GM13977 (cell line): ENCODE results near the gene ADAMTS6.

ENCODE experiments used
- DNase-seq: peaks from one replicate; pipeline ENCODE4 v3.0.0; 2012; ENCODE audit warnings: low spot score
- in situ Hi-C: fragments of 300-500 bp; cut with MboI; formaldehyde crosslinking; loops from one replicate; pipeline ENCODE4 v1.12.0; 2022; ENCODE audit warnings: low sequenced_read_pairs, low pct_unique_long_range_greater_than_20kb, mixed read lengths, inconsistent platforms; ENCODE audit not compliant: unreplicated experiment
- TF ChIP-seq, protein P1 (sequence below): IDR thresholded peaks from 2 replicates; pipeline ENCODE4 v1.5.1; 2012; ENCODE audit warnings: mild to moderate bottlenecking, control low read depth; ENCODE audit not compliant: insufficient read depth; ENCODE audit errors: extremely low read depth, missing control alignments

The ADAMTS6 gene

DNA sequence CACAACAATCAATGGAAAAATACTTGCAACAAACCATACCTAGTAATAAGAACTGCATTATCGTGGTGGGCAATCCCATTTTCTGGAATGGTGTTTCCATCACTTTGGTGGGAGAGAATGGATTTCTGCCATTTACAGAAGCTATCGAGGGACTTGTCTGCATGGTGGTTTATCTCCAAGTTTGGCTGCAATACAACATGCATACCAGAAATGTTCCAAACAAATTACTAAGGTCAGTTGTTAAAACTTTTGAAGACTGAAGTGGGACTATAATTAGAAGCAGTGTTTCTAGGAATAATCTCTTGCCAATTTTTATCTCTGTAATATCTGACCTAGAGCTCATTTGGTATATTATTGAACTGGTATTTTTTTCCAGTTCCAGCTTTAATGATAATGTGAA, 30.3 kb downstream of the ADAMTS6 start:
- TF ChIP-seq, protein P1, sequence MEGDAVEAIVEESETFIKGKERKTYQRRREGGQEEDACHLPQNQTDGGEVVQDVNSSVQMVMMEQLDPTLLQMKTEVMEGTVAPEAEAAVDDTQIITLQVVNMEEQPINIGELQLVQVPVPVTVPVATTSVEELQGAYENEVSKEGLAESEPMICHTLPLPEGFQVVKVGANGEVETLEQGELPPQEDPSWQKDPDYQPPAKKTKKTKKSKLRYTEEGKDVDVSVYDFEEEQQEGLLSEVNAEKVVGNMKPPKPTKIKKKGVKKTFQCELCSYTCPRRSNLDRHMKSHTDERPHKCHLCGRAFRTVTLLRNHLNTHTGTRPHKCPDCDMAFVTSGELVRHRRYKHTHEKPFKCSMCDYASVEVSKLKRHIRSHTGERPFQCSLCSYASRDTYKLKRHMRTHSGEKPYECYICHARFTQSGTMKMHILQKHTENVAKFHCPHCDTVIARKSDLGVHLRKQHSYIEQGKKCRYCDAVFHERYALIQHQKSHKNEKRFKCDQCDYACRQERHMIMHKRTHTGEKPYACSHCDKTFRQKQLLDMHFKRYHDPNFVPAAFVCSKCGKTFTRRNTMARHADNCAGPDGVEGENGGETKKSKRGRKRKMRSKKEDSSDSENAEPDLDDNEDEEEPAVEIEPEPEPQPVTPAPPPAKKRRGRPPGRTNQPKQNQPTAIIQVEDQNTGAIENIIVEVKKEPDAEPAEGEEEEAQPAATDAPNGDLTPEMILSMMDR, result no peak
- in situ Hi-C loops, result no loop called here
- no peak for DNase-seq

DNA sequence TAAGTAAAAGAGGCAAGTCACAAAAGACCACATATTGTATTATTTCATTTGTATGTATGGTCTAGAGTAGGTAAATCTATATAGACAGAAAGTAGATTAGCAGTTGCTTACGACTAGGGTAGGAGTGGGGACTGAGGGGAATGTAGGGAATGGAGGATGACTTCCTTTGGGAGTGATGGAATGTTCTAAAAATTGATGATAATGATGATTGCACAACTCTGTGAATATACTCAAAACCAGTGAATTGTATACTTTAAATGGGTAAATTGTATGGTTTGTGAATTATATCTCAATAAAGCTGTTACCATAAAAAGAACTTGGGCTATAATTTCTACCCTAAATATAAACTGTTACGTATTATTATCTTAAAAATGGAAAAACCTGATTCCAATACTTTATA, 35.0 kb downstream of the ADAMTS6 start:
- in situ Hi-C loops, result no loop called here
- no peak for DNase-seq
- TF ChIP-seq, protein P1, result no peak

DNA sequence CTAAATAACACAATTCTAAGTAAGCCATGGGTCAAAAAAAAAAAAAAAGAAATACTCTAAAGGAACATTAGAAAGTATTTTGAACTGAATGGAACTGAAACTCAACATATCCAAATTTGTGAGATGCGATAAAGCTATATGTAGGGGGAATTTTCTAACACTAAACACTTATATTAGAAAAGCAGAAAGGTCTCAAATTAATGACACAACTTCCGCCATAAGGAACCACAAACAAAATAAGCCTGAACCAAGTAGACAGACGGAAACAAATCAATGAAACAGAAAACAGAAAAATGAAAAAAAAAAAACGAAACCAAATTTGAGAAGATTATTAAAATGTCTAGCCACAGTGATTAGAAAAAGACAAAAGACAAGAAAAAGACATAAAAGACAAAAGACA, 39.9 kb downstream of the ADAMTS6 start:
- in situ Hi-C loops, result no loop called here
- TF ChIP-seq, protein P1, result no peak
- no peak for DNase-seq

DNA sequence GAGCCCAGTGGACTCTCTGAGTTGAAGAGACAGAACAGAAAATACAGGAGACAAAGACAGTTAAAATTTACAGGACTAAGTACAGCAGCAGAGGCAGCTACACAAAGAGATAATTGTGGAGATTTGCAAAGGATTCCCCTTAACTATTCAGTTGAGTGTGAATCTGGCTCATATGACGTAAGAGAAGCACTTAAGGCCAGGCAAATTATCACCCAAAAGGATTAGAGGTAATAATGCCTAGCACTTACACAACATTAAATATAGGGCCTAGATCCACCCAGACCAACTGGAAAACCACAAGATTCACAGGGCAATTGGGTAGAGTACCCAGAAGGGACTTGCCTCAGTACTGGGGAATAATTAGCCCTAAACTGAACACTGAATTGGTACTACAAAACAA, 41.3 kb downstream of the ADAMTS6 start:
- in situ Hi-C loops, result no loop called here
- TF ChIP-seq, protein P1, result no peak
- DNase-seq, result no peak

DNA sequence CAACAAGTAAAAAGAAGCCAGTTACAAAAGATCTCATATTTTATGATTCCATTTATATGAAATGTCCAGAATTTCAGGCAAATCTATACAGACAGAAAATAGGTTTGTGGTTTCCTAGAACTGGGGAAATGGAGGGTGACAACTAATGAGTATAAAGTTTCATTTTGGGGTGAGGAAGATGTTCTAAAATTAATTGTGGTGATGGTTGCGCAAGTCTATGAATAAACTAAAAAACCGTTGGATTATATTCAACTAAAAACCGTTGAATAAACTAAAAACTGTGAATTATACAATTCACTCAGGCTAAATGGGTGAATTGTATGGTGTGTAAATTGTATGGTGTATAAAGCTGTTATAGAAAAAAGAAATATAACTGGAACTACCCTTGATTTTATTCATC, 47.6 kb downstream of the ADAMTS6 start:
- DNase-seq, result no peak
- in situ Hi-C loops, result no loop called here
- TF ChIP-seq, protein P1, result no peak

DNA sequence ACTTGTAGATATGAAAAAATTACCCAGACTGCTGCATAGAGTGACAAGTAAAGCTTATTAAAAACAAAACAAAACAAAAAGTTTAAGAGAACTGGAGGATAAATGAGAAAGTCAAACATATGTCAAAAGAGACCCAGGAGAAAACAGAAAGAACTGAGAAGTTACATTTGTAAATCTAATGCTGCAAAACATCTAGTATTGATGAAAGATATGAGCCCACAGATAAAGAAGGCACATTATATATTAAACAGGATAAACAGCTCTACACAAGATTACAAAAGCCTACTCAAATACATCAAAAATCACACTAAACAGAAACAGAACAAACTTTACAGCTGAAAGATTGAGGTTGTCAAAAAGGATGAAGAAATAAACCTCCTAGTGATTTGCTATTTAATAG, 55.1 kb downstream of the ADAMTS6 start:
- in situ Hi-C loops, result no loop called here
- TF ChIP-seq, protein P1, result no peak
- no peak for DNase-seq

DNA sequence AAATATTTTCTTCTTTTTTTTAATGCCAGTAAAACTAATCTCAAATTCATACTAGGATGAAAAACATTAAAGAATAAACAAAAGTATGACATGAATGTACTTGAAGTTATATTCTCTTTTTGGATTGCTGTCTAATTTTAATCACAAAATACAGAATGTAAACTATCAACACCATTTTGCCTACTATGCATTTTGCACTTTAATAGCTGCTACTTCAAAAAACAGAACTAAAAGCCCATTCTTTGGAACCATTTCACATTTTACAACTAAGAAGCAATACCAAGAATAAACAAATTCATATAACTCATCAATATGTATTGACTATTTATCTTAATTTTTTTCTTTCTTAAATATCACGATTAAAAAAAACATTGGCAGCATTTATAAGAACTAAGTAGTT, 58.1 kb downstream of the ADAMTS6 start:
- in situ Hi-C loops, result no loop called here
- TF ChIP-seq, protein P1, result no peak
- DNase-seq, result no peak
